Activated naive CD4-positive, alpha-beta T cell (primary cell): ENCODE data around the gene PF4V1.

Experiments used
- DNase-seq, 4 experiments: peaks; one replicate each; lab custom pipeline; 2025; lab: John Stamatoyannopoulos, UW

The PF4V1 gene, protein sequence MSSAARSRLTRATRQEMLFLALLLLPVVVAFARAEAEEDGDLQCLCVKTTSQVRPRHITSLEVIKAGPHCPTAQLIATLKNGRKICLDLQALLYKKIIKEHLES

DNA sequence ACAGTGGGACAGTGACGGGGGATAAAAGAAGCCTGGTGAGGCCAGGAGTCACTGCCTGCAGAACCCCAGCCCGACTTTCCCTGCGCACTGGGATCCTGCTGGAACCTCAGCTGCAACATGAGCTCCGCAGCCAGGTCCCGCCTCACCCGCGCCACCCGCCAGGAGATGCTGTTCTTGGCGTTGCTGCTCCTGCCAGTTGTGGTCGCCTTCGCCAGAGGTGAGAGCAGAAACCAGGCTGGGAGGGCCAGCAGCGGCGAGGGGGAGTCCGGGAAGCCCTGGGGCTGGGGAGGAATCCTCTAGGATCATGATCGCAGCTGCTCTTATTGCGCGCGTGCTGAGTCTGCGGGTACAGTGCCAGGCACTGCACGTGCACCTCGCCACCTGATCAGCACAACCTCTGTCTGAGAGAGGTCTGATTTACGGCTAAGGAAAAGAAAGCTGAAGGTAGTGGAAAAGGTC lies at the start of gene PF4V1:
PF4V1 (plus strand) TSS at position 51 of the 459 bp plus-strand sequence; CDS start at position 118, 67 bp downstream.
- no peak for DNase-seq

GRCh38 chr4:73810191-73810590 lies 42.9 kb upstream of the PF4V1 start:
- no peak for DNase-seq

DNA sequence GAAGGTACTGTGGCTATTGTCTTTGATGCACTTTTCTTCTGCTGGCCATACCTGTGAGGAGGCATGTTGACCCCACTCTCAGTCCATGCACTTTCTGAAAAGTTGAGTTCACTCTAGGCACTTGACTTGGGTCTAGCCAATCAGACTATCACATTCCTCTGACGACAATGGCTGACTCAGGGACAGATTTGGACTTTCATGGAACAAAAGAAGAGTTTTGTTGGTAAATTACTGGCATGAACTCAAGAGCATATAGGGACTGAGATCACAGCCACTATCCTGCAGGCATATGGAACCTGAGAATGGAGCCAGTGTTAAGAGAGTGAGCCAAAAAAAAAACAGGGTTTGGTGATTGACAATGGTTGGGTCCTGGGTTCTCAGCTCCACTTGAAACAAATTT lies 41.3 kb upstream of the PF4V1 start:
- DNase-seq = no peak

GRCh38 chr4:73814679-73815078 lies 38.4 kb upstream of the PF4V1 start:
- DNase-seq = no peak

DNA sequence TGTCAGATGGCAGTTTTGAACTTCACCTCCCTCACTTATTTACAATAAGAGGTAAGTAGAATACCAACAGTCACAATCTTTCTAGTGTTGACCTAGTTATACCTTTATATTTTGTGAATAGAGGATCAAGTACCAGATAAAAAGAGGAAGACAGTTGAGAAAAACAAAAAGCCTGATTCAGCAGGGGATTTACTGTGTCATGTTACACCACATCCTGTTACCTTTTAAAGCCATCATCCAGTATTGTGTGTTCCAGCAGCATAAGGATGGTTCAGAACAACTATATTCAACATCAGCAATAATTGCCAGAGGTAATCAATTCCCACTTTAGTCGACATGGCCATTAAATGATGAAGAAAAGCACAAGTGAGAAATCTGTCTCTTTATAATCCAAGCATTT lies 38.0 kb upstream of the PF4V1 start:
- DNase-seq = no peak

GRCh38 chr4:73816814-73817213 lies 36.3 kb upstream of the PF4V1 start:
- DNase-seq = no peak

GRCh38 chr4:73817341-73817740 lies 35.8 kb upstream of the PF4V1 start:
- no peak for DNase-seq

DNA sequence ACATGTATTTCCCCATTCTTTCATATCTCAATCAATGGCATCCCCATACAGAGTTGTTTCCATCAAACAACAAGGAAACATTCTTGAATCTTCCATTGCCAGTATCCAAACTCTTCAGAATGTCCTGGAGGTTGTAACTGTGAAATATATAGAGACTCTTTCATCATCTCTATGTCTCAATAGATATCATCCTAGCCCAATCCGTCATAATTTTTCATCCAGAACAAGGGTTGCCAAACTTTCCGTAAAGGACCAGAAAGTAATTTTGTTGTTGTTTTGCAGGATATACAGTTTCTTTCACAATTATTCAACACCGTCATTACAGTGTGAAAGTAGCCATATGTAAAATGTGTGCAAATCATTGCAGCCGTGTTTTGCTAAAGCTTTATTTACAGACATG lies 31.8 kb upstream of the PF4V1 start:
- DNase-seq = no peak

- DNase-seq = no peak
These were observed 30.7 kb upstream of the PF4V1 start for GRCh38 chr4:73822389-73822788.

GRCh38 chr4:73822812-73823504 lies 30.1 kb upstream of the PF4V1 start:
- no peak for DNase-seq

- DNase-seq = no peak
These were observed 29.3 kb upstream of the PF4V1 start for GRCh38 chr4:73823760-73824159.

DNA sequence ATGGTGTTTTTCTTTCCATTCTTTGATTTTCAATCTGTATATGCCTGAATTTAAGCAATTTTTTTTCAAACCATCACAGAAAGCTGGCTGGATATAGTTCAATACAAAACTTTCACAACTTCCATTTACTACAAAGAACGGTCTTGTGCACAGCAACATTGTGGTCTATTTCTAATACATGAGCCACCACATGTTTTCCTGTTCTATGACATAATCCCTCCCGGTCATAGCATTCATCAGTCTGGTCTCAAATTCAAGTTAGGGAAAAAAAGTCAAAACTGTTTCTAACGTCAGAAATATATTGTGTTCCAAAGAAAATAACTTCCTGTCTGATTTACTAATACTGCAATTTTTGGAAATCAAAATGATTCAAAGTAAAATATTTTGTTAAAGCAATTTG lies 24.1 kb upstream of the PF4V1 start:
- no peak for DNase-seq

GRCh38 chr4:73831569-73831968 lies 21.5 kb upstream of the PF4V1 start:
- DNase-seq = no peak

- DNase-seq = no peak
These were observed 20.4 kb upstream of the PF4V1 start for GRCh38 chr4:73832651-73833237.

DNA sequence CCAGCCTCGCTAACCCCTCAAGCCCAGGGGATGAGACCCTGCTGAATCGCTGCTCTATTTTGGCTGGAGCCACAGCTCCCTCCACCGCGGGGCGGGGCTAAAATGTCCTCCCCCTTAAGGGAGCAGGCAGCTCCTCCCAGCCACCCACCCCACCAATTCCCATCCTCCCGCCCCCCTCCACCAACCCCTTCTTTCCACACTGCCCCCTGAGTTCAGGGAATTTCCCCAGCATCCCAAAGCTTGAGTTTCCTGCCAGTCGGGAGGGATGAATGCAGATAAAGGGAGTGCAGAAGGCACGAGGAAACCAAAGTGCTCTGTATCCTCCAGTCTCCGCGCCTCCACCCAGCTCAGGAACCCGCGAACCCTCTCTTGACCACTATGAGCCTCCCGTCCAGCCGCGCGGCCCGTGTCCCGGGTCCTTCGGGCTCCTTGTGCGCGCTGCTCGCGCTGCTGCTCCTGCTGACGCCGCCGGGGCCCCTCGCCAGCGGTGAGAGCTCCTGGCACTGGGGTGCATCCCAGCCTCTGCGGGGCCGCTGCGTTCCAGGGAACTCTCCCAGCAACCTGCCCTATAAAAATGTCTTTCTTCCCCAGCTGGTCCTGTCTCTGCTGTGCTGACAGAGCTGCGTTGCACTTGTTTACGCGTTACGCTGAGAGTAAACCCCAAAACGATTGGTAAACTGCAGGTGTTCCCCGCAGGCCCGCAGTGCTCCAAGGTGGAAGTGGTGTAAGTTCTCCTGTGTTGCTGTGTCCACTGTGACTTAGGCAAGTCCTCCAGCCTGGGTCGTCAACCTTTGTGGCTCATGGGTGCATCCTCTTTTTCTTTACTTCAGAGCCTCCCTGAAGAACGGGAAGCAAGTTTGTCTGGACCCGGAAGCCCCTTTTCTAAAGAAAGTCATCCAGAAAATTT lies 16.5 kb upstream of the PF4V1 start, which contains the start of gene CXCL6:
CXCL6 (plus strand) TSS at position 306 of the 907 bp plus-strand sequence; CDS start at position 379, 73 bp downstream.
- DNase-seq = no peak

GRCh38 chr4:73839071-73839470 lies 14.0 kb upstream of the PF4V1 start:
- no peak for DNase-seq

DNA sequence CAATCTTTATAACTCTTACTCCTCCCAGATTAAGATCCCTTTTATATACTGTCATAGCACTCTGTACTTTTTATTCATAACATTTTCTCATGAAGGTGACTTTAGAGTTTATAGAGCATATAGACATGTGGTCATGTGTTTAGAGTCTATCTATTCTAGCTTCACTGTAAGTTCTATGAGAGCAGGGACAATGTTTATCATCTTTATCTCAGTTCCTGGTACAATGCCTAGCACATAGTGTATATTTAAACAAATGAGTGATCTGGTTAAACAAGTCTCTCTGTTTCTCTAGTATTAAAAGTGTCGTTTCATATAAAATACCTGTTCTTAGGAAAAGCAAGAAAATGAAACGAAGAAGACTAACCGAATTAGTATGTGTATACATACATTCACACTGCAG lies 13.4 kb upstream of the PF4V1 start:
- DNase-seq = no peak

DNA sequence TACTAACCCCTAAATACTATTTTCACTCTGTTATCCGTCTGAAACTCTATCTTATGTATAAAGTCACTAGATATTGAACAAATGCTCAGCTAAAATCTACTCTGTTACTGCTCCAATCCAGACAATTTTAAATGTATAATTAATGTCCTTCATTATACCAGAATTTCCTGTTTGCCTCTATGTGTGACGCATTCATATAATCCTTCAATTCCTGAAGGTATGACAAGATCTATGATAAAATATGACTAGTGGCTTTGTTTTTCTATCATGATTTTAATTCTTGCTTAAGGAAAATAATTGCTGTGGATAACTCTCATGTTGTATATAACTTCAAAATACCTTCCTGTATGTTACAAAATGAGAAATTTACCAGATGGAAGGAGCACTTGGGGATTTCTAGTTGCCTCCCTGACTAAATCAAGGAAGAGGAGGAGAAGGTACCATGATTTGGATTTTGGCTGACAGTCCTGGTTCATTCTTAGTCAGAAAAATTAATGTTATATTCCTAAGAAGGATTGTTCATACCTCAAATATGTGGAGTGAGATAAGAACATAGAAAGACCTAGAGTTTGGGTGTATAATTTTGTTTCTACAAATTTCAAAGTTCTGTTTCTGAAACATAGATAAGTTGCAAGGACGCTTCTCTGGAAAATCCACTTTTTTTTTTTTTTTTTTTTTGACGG lies 11.7 kb upstream of the PF4V1 start:
- DNase-seq = no peak

GRCh38 chr4:73842696-73843095 lies 10.4 kb upstream of the PF4V1 start:
- no peak for DNase-seq

DNA sequence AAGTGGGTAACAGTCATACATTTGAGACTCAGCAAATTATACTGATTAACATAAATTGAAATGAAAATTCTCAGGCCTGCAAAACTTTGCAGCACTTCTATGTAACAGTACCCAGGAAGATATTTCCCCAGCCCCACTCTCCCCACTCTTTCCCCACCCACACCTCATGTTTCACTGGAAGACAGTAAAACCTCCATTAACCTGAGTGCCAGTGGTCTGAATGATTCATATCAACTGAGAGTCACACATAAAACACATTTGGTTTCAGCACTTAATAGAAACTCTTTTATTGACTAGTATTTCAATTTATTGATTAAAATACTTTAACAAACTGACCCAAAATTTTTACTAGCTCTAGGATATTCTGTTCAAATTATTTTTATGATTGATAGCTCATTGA lies 9.7 kb upstream of the PF4V1 start:
- no peak for DNase-seq

DNA sequence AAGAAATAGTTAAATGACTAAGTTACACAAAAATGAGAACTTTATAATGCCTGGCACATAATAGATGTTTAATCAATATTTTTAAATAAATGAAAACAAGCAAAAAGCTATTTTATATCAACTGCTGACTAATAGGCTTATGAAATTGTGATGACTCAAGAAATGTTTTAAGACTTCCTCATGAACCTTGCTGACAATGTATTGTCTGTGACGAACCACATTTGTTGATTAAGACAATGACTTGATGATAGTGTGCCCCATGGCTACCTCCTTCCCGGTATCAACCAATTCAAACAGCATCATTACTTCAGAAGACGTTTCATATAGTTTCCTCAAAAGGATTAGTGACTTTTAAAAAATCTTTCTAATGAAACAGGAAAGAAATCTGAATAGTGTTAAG lies 8.8 kb upstream of the PF4V1 start:
- DNase-seq = no peak

GRCh38 chr4:73844806-73845205 lies 8.3 kb upstream of the PF4V1 start:
- no peak for DNase-seq
